HG02852 (cell line): ENCODE results near the gene DNAJC7.

Experiments used
- ATAC-seq: cut with Tn5 transposase; IDR thresholded peaks from one replicate; pipeline ENCODE4 v1.9.1; 2021; ENCODE audit warnings: mild to moderate bottlenecking, moderate library complexity; ENCODE audit not compliant: unreplicated experiment

Gene DNAJC7

GRCh38 chr17:42016941-42017865 is at the start of gene DNAJC7:
TSS of gene DNAJC7 (minus strand) at chr17:42017439. CDS start at chr17:42017416, 23 bp downstream.
- ATAC-seq, result peak; percentile 74

- no peak for ATAC-seq
Observed at GRCh38 chr17:42065201-42065600, 48.0 kb upstream of the DNAJC7 start.

GRCh38 chr17:42062681-42063080 is 45.4 kb upstream of the DNAJC7 start:
- no peak for ATAC-seq

GRCh38 chr17:42061646-42062487 is 44.6 kb upstream of the DNAJC7 start:
- ATAC-seq, result no peak

GRCh38 chr17:42060231-42060630 is 43.0 kb upstream of the DNAJC7 start:
- ATAC-seq, result no peak

DNA sequence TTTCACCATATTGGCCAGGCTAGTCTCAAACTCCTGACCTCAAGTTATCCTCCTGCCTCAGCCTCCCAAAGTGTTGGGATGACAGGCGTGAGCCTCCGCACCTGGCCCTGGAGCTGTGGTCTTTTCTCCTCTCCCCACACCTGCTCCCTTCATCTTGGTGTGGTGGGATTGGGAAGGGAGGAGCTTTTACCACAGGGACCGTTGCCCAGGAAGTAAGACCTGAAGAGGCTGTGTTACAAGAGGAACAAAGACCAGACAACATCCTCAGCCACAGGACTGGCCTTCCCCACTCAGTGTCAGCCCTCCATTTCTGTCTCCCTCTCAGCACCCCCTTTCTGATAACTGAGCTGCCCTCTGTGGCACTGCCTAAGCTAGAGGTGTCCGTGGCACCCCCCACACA is 42.6 kb upstream of the DNAJC7 start:
- no peak for ATAC-seq

DNA sequence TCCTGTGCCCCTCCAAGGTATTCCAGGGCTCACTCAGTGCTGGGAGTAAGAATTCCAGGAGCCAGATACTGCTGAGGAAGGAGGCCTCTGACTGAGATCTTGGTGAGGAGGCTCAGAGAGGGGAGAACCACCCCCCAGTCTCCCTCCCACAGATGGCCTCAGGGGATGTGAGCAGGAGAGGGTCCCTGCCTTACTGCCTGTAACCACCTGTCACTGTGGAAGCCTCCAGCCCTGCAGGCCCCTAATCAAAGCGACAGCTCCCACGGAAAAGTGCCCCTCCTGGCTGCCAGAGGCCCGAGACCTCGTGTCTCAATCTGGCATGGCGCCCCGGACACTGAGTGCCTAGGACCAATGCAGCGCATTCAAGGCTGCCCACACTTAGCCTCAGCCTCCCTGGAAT is 40.8 kb upstream of the DNAJC7 start:
- no peak for ATAC-seq

DNA sequence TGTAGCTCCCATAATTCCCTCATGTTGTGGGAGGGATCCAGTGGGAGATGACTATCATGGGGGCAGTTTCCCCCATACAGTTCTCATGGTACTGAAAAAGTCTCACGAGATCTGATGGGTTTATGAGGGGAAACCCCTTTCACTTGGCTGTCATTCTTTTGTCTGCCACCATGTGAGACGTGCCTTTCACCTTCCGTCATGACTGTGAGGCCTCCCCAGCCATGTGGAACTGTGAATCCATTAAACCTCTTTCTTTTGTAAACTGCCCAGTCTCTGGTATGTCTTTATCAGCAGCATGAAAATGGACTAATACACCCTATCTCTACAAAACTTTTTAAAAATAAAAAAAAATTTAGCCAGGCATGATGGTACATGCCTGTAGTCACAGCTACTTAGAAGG is 39.4 kb upstream of the DNAJC7 start:
- ATAC-seq, result no peak

GRCh38 chr17:42055496-42055895 is 38.3 kb upstream of the DNAJC7 start:
- ATAC-seq, result no peak

DNA sequence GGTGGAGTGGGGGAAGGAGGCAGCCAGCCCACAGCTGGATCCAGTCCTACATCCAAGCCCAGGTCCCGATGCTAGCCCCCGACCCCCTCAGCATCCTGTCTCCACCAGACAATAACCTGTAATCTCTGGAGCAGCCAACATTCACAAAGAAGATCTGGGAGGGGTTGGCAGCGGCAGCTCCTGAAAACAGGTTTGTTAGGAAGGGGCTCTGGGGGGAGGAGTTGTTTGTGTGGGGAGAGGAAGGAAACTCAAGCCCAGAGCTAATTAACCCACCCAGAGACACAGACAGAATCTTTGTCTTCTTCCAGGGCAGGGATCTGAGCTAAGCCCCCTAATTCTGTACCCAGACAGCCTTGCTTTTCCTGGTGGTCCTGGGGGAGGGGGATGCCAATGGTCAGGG is 37.8 kb upstream of the DNAJC7 start:
- no peak for ATAC-seq

- no peak for ATAC-seq
Observed at GRCh38 chr17:42053731-42054500, 36.7 kb upstream of the DNAJC7 start.

GRCh38 chr17:42052346-42052877 is 35.2 kb upstream of the DNAJC7 start:
- no peak for ATAC-seq

GRCh38 chr17:42051645-42052044 is 34.4 kb upstream of the DNAJC7 start:
- no peak for ATAC-seq

- no peak for ATAC-seq
Observed at GRCh38 chr17:42051013-42051400, 33.8 kb upstream of the DNAJC7 start.

- ATAC-seq, result no peak
Observed at GRCh38 chr17:42050393-42051012, 33.3 kb upstream of the DNAJC7 start, which contains the start of gene C17orf113. TSS of gene C17orf113 (minus strand) at chr17:42050601. CDS start at chr17:42043376, 7,225 bp downstream.

DNA sequence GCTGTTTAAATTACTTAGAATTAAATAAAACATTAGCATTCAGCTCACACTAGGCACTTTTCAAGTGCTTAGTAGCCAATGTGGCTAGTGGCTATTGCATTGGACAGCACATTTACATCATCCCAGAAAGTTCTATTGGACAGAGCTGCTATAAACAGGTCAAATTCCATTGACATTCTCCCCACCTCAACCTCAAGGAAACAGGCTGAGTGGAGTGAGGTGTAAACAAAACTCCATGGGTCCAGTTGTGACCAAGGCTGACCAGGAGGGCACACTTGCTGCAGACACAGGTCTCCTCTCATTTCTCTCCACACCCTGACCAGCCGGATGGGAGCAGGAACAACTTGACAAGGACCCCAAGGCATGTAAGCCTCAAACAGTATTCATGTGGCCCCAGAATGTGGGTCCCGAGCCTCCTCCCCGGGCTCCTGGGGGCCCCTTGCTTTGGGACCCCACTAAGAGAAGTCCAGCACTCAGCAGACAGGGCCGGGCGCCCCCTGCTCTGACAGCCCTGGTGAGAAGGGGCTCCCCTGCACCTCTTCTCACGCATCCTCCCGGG is 32.7 kb upstream of the DNAJC7 start:
- ATAC-seq, result no peak

GRCh38 chr17:42047343-42047742 is 30.1 kb upstream of the DNAJC7 start:
- ATAC-seq, result no peak

DNA sequence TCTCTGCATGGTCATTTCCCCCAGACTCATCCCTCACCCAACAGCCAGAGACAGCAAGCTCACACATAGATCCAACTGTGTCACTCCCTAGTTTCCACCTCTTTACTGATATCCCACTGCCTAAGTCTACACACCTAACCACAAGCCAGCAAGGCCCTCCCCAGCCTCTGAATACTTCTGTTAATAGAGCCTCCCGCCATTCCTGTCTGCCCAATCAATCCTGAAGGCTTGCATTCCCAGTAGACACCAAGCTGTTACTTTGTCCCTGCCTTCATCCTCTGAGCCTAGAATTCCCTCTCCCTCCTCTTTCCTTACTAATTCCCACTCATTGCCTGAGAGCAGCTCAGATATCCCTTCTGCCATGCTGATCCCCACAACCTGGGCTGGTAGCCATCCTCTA is 28.5 kb upstream of the DNAJC7 start:
- ATAC-seq, result no peak

- ATAC-seq, result no peak
Observed at GRCh38 chr17:42042598-42043319, 25.5 kb upstream of the DNAJC7 start.
